Parathyroid adenoma (tissue), 2 donors: ENCODE data around the gene MAD1L1.

Experiments used
- H2AFZ ChIP-seq: fragments of 300-600 bp; sonication (generic); one replicate; pipeline ENCODE4 v1.7.0; 2017; ENCODE audit warnings: antibody characterized with exemption, mild to moderate bottlenecking
- H3K27ac ChIP-seq: fragments of 300-600 bp; sonication (generic); one replicate; pipeline ENCODE4 v1.7.0; 2017
- H3K27me3 ChIP-seq: fragments of 300-600 bp; sonication (generic); one replicate; pipeline ENCODE4 v1.7.0; 2017; ENCODE audit warnings: low read length; ENCODE audit not compliant: control insufficient read depth, insufficient read depth
- H3K36me3 ChIP-seq: fragments of 300-600 bp; sonication (generic); one replicate; pipeline ENCODE4 v1.7.0; 2017; ENCODE audit warnings: low read length; ENCODE audit not compliant: control insufficient read depth, insufficient read depth
- H3K4me1 ChIP-seq: fragments of 300-600 bp; sonication (generic); one replicate; pipeline ENCODE4 v1.7.0; 2017; ENCODE audit warnings: control low read depth
- H3K4me2 ChIP-seq: fragments of 300-600 bp; sonication (generic); one replicate; pipeline ENCODE4 v1.7.0; 2017; ENCODE audit warnings: low read length
- H3K4me3 ChIP-seq: fragments of 300-600 bp; sonication (generic); one replicate; pipeline ENCODE4 v1.7.0; 2017; ENCODE audit warnings: low read depth, low read length
- H3K79me2 ChIP-seq: fragments of 300-600 bp; sonication (generic); one replicate; pipeline ENCODE4 v1.7.0; 2017; ENCODE audit warnings: control low read depth
- H3K9ac ChIP-seq: fragments of 300-600 bp; sonication (generic); one replicate; pipeline ENCODE4 v1.7.0; 2017; ENCODE audit warnings: mild to moderate bottlenecking
- H3K9me3 ChIP-seq: fragments of 300-600 bp; sonication (generic); one replicate; pipeline ENCODE4 v1.7.0; 2017; ENCODE audit warnings: low read length; ENCODE audit not compliant: control insufficient read depth
- TF ChIP-seq, protein P1 (sequence below): fragments of 300-600 bp; sonication (generic); IDR thresholded peaks from one replicate; pipeline ENCODE4 v1.7.0; 2017; ENCODE audit warnings: antibody characterized with exemption, mild to moderate bottlenecking
- donor health status: primary hyperparathyroidism.

Gene MAD1L1

DNA sequence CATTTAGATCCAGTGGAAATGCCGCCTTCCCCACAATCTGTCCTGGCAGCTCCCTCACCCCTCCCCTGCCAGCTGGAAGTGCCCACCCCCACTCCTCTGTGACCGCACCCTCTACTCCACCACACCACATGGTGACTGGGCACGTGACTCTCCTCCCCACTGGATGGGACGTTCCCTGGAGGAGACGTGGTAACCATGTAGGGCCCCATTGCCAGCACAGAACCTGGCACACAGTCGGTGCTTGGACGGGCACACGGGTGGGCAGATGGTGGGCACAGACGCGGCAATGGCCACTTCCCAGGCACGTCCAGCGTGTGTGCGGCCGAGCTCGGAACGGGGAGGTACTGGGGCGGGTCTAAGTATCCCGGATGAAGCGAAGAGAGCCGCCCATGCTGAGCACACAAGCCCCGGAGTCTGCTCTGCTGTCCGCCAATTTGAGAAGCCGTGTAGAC is 245.6 kb downstream of the MAD1L1 start:
- H3K27me3 ChIP-seq, result no peaks in the 10 kb centered on the region
- H3K4me3 ChIP-seq, result no peak overlapping the region
- H3K79me2 ChIP-seq, result no peaks in the 10 kb centered on the region
- no peaks in the 10 kb centered on the region for H3K4me1 ChIP-seq
- no peaks in the 10 kb centered on the region for H3K9me3 ChIP-seq
- no peak overlapping the region for H3K27ac ChIP-seq
- no peak overlapping the region for H3K4me2 ChIP-seq
- no peak overlapping the region for H2AFZ ChIP-seq
- no peaks in the 10 kb centered on the region for H3K36me3 ChIP-seq
- H3K9ac ChIP-seq, result no peak overlapping the region
- TF ChIP-seq, protein P1, sequence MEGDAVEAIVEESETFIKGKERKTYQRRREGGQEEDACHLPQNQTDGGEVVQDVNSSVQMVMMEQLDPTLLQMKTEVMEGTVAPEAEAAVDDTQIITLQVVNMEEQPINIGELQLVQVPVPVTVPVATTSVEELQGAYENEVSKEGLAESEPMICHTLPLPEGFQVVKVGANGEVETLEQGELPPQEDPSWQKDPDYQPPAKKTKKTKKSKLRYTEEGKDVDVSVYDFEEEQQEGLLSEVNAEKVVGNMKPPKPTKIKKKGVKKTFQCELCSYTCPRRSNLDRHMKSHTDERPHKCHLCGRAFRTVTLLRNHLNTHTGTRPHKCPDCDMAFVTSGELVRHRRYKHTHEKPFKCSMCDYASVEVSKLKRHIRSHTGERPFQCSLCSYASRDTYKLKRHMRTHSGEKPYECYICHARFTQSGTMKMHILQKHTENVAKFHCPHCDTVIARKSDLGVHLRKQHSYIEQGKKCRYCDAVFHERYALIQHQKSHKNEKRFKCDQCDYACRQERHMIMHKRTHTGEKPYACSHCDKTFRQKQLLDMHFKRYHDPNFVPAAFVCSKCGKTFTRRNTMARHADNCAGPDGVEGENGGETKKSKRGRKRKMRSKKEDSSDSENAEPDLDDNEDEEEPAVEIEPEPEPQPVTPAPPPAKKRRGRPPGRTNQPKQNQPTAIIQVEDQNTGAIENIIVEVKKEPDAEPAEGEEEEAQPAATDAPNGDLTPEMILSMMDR, result no peak

DNA sequence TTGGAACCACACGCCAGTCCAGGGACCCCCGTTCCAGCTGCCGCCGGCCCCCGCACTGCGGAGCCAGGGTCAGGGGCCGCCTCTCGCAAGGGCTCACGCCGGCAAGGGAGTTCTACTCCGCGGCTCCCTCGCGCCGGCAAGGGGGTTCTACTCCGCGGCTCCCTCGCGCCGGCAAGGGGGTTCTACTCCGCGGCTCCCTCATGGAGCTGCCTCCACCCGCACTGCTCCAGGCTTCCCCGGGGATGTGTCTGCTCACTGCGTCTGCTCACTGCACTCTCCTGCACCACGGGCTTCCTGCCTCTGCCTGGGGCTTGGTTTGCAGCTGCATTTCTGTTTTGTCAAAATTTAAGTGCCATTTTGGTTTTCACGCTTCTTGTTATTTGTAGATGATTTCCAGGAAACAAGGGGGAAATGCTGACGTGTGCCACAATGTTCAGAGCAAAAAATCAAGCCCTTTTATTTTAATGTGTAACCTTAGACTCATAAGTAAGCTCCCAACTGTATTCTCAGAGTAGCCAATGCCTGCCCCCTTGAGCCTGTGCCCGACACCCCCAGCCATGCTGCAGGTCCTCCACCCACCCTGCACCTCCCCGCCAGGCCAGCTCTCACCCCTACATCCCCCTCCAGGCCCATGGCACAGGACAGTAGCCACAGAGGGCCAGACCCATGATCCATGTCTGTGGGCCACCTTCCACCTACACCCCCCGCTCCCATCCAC is 246.2 kb downstream of the MAD1L1 start:
- no peak overlapping the region for H2AFZ ChIP-seq
- no peak overlapping the region for H3K4me2 ChIP-seq
- no peak overlapping the region for H3K9ac ChIP-seq
- H3K9me3 ChIP-seq, result no peaks in the 10 kb centered on the region
- H3K79me2 ChIP-seq, result no peaks in the 10 kb centered on the region
- H3K4me3 ChIP-seq, result no peak overlapping the region
- TF ChIP-seq, protein P1, result no peak
- no peaks in the 10 kb centered on the region for H3K4me1 ChIP-seq
- no peaks in the 10 kb centered on the region for H3K27me3 ChIP-seq
- H3K27ac ChIP-seq, result no peak overlapping the region
- H3K36me3 ChIP-seq, result no peaks in the 10 kb centered on the region

DNA sequence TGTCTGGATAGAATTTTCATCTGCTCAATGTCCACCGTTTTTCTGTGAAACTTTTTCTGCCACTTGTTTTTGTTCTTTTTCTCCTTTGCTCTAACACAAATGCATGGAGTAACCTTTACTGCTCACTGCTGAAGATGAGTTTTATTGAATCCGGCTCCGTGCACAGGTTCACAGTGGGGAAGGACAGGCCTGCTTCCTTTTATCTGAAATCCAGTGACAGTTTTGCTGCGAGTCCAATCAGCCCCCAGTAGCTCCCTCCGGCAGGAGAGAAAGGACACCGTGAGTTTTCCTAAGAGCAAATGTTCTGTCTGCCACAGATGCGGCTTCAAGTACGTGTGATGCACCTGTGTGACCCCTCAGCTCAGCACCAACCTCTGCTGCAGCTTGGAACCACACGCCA is 246.8 kb downstream of the MAD1L1 start:
- no peaks in the 10 kb centered on the region for H3K36me3 ChIP-seq
- H3K9ac ChIP-seq, result no peak overlapping the region
- H3K79me2 ChIP-seq, result no peaks in the 10 kb centered on the region
- H3K27ac ChIP-seq, result no peak overlapping the region
- H2AFZ ChIP-seq, result no peak overlapping the region
- no peak overlapping the region for H3K4me3 ChIP-seq
- no peaks in the 10 kb centered on the region for H3K4me1 ChIP-seq
- TF ChIP-seq, protein P1, result no peak
- no peak overlapping the region for H3K4me2 ChIP-seq
- H3K9me3 ChIP-seq, result no peaks in the 10 kb centered on the region
- H3K27me3 ChIP-seq, result no peaks in the 10 kb centered on the region

DNA sequence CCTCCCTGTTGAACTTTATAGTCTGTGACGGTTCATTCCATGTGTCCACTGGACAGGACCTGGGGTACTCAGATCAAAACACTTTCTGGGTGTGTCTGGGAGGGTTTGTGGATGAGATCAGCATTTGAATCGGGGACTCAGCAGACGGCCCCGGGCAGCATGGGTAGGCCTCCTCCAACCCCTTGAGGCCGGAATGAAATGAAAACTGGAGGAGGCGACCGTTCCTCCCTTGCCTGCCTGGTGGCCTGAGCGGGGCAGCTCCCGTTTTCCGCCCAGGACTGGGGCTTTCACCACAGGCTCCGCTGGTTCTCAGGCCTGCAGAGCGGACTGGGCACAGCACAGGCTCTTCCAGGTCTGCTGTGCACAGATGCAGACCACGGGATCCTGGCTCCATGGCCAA is 247.7 kb downstream of the MAD1L1 start:
- no peak overlapping the region for H3K4me3 ChIP-seq
- TF ChIP-seq, protein P1, result no peak
- H3K36me3 ChIP-seq, result no peaks in the 10 kb centered on the region
- H2AFZ ChIP-seq, result no peak overlapping the region
- no peak overlapping the region for H3K4me2 ChIP-seq
- H3K79me2 ChIP-seq, result no peaks in the 10 kb centered on the region
- H3K9ac ChIP-seq, result no peak overlapping the region
- H3K27ac ChIP-seq, result no peak overlapping the region
- no peaks in the 10 kb centered on the region for H3K9me3 ChIP-seq
- no peaks in the 10 kb centered on the region for H3K4me1 ChIP-seq
- H3K27me3 ChIP-seq, result no peaks in the 10 kb centered on the region

DNA sequence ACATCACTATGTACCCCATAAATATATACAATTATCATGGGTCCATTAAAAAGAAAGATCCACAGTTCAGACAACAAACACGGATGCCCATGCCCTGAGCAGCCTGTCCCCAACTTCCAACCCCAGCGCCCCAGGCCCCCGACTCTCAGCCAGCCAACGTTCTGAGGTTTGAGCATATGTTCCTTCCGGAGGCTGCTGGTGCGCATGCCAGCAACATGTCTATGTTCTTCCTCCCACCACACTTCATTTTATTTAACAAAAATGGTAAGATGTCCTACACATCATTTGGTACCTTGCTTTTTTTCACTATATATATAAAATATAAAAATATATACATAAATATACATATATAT is 250.9 kb downstream of the MAD1L1 start:
- TF ChIP-seq, protein P1, result no peak
- Histone ChIP-seq H3K4me2 (no peak overlapping the region), H3K27me3 (no peaks in the 10 kb centered on the region), H2AFZ (no peak overlapping the region), H3K9me3 (no peaks in the 10 kb centered on the region), H3K4me1 (no peaks in the 10 kb centered on the region), H3K4me3 (no peak overlapping the region), H3K27ac (no peak overlapping the region), H3K79me2 (no peaks in the 10 kb centered on the region), H3K9ac (no peak overlapping the region), H3K36me3 (no peaks in the 10 kb centered on the region)
